ENCODE results near the gene EMX1.

GRCh38 chr2:72914589-72915319 lies 2.6 kb upstream of the EMX1 start:
- TF ChIP-seq CTCF (IDR thresholded peaks at IDR 0.05) (no peak), POLR2A (IDR thresholded peaks at IDR 0.05) (no peak)

Measured in lower leg skin (tissue), 3 donors.